GM21619 (cell line): Measurements from ENCODE around the gene FIBP.

Experiments used
- ATAC-seq: cut with Tn5 transposase; IDR thresholded peaks from one replicate; pipeline ENCODE4 v1.9.1; 2021; ENCODE audit not compliant: unreplicated experiment

The FIBP gene

DNA sequence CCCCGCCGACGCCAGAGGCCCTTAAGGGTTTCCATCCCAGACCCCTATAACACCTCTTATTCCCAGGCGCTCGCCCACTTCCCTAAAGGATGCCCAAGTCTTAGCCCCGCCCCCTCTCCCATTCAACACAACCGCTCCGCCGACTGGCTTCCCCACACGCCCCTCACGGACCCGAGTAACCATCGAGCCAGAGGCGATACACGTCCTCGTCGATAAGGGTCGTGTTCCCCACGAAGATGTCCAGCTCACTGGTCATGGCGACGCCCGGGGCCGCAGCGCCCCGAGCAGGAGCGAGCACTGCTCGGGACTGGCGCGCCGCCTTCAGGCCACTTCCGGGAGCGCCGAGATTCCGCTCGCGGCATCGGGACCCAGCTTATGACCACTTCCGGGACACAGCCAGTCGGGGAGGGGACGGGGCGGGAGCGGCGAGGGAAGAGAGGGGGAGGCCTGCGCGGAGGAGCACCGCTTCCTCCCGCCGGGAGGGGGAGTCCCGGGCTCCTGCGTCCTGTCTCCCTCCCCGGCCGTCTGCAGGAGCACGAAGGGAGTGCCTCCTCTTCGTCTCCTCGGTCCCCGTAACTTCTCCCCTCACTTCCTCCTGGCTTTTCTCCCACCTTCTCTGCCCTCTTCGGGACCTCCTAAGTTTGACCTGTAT lies at the start of gene FIBP:
TSS of gene FIBP (minus strand) at position 309 of the 652 bp plus-strand sequence. CDS start at position 256, 53 bp downstream.
- ATAC-seq: peak; percentile 43

- no peak for ATAC-seq
Measured at GRCh38 chr11:65937766-65938165, 49.5 kb upstream of the FIBP start.

DNA sequence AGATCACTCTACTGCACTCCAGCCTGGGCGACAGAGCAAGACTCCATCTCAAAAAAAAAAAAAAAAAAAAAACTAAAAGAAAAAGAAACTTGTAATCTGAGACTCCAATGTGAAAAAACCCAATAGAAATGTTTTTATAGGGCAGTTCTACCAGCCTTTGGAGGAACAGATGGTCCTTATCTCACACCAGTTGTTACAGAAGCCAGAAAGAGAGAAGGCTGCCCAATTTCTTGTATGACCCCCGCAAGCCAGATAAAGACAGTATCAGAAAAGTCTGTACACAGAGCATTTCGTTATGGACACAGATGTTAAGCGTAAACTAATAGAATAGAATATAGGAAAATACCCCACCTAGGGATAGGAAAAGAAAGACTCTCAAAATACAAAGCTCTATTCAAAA lies 45.7 kb upstream of the FIBP start:
- ATAC-seq: no peak

GRCh38 chr11:65932558-65932919 lies 44.3 kb upstream of the FIBP start:
- no peak for ATAC-seq

- ATAC-seq: no peak
Measured at GRCh38 chr11:65931773-65932557, 43.7 kb upstream of the FIBP start.

- no peak for ATAC-seq
Measured at GRCh38 chr11:65928667-65929066, 40.4 kb upstream of the FIBP start.

- ATAC-seq: peak; percentile 58
Measured at GRCh38 chr11:65927904-65928397, 39.7 kb upstream of the FIBP start.

- ATAC-seq: no peak
Measured at GRCh38 chr11:65925397-65925796, 37.1 kb upstream of the FIBP start.

GRCh38 chr11:65922565-65922964 lies 34.3 kb upstream of the FIBP start:
- ATAC-seq: no peak

DNA sequence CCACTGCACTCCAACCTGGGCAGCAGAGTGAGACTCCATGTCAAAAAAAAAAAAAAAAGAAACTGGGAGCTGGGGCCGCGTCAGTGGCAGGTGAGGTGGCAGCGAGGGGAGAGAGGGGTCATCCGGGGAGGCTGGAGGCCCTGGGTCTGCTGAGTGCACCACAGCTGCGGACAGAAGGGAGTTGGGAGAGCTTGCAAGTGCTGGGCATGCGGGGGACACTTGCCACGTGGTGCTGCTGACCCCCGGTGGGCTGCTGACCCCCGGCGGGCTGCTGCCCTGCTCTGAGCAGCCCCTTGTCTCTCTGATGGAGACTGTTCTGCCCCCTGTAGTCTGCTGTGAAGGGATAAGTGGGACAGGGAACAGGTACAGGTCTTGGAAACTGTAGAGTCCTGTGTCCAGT lies 33.6 kb upstream of the FIBP start:
- ATAC-seq: no peak

- no peak for ATAC-seq
Measured at GRCh38 chr11:65921033-65921555, 32.8 kb upstream of the FIBP start.

GRCh38 chr11:65920372-65920802 lies 32.1 kb upstream of the FIBP start:
- no peak for ATAC-seq

DNA sequence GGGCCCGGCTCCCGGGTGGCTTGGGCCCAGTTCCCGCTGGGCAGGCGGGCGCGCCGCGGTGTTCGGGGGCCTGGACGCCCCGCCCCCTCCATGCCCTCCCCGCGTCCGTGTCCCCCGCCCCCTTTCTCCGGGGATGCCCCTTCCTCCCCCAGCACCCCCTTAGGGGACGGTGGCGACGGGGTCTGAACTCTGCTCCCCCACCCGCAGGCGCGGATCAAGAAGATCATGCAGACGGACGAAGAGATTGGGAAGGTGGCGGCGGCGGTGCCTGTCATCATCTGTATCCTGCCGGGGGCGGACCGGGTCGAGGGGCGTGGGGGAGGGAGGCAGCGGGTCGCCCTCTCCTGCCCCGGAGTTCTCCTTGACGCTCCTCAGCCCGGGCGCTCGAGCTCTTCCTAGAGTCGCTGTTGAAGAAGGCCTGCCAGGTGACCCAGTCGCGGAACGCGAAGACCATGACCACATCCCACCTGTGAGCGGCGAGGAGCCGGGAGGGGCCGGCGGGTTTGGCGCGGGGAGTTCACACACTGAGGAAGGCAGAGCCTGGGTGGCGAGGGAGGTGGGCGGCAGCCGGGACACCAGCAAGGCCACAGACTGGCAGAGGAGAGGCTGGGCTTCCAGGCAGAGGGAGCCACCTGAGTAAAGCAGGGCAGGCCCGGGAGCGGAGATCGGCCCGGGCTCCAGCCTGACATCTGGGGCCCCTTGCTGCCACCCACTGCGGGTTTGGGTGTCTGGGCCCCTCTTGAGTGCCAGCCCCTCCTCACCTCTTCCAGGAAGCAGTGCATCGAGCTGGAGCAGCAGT lies 31.5 kb upstream of the FIBP start:
- ATAC-seq: peak; percentile 34

GRCh38 chr11:65919141-65919572 lies 30.9 kb upstream of the FIBP start, which contains the start of gene DRAP1:
Gene DRAP1 (plus strand): TSS chr11:65919426. CDS start chr11:65919502, 76 bp downstream.
- peak; percentile 78 for ATAC-seq

DNA sequence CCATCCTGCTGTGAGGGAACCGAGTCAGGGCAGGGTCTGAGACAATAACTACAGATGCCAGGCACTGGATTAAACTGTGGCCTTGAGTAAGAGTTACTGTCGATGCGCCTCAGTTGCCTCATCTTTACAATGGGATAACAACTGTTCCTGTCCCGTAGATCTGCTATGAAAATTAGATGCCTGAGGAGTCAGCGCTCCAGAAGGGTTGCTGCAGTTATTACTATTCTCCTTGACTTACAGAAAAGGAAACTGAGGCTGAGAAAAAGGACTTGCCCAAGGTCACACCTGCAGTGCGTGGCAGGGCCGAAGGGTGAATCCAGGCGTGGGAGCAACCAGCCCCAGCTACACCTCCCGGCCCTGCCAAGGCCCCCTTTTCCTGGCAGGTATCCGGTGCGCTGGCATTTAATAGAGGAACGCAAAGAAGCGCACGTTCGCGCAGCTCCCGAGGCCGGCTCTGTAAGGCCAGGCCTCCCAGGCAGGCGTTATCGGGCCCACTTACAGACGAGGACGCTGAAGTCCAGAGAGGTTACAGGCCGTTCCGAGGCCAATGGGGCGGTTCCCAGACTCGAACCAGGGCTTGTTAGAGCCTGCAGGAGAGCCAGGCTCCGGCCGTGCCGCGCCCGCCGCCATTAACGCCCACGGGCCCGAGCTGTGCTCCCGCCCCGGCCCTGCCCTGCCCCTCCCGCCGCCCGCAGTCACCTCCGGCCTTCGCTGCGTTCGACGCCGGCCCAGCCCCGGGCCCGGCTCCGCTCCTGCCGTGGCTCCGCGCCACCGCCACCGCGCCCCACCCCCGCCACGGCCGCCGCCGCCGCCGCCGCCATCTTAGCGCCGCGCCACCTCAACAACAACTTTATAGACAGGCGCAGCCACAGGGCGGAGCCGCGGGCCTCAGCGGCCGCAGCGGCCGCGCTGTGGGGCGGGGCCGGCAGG lies 30.2 kb upstream of the FIBP start, which contains the start of gene C11orf68:
TSS of gene C11orf68 (minus strand) at position 852 of the 930 bp plus-strand sequence. CDS start at position 821, 31 bp downstream.
- ATAC-seq: peak; percentile 41

DNA sequence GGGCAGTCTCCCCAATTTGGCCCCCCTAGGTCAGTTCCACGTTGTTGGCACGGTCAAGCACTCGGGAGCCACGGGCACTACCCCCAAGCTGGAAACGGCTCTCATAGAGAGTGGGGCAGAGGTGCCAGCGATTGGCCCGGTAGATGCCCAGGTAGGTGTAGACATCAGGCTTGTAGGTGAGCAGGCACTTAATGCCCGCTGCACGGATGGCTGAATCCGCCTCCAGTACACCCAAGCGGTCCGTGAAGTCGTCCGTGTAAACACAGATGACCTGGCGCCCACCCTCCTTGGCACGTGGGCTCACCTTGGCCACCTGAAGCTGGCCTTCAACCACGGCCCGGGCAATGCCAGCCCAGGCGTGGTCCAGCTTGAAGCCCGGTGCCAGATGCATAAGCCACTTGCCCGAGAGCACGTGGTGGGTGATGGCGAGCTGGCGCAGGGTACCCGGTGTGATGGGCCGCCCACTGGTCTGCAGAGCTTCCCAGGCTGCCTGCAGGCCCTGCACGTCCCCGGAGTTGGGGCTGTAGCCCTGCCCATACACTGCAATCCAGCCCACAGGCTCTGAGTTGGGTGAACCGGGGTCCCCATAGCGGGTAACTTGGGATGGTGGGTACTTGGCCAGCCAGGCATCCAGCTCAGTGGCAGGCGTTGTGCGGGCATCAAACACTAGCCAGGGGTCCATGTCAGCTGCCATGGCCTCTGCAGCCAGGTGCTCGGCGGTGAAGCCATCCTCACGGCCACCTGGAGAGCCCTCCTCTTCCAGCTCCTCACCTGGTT lies 29.4 kb upstream of the FIBP start:
- ATAC-seq: no peak

DNA sequence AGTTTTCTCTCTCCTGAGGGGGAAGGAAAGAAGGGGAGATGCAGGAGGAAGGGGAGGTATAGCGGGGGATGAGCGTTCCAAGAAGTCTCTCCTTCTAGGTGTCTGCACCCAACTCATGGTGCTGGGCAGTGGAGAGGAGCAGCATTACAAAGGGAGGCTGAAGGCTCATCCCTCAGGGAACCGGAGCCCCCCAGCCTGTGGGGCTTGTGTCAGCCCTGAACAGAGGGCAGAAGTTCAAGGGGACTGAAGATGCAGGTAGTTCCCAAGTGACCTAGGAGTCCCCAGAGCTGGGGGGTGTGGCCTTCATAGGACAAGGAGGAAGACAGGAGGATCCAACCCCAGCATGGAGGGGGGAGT lies 28.8 kb upstream of the FIBP start:
- no peak for ATAC-seq

DNA sequence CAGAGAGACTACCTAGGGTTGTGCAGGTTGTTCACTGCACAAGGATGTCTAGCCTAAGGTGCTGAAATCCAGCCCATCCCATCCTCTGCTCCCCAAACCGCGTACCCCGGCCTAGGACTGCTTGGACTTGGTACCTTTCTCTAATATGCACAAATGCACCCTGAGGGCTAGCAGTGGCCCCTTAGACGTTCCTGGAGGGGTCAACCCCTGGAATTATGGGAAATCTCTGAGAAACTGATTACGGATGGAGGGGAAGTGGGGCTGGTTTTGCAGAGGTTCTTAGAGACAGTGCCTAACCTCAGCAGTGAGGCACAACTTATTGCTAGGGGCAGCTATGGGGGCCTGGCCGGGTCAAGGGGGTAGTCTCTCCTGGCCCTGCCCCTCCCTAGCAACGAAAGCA lies 28.1 kb upstream of the FIBP start:
- no peak for ATAC-seq

DNA sequence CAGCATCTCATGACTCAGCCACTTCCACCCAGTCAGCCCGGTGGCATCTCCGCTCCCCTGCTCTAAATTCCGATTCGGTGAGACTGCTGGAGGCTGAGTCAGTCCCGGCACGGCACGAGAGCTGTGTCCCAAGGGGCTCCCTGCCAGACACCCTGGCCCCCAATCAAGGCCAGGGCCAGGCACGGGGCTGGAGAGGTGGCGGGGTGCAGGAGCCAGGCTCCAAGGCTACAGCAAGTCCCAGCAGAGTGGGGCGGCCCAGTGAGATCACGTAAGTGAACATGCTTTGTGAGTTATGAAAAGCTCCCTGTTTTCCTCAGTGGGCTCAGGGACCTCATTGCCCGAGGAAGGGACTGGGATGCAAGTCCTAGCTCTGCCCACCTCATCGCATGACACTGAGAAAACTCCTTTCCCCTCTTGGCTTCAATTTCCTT lies 27.6 kb upstream of the FIBP start:
- ATAC-seq: no peak
